Measurements from ENCODE around the gene KCNMB4. TPM values are rescaled to one million over a fixed set of nuclear protein-coding genes. Genes with fewer than 3 reads are reported as not detected.

The KCNMB4 gene
- total RNA-seq, 6 experiments from 2014 or later, result 0.25 to 1.3 (median 0.57) TPM

DNA sequence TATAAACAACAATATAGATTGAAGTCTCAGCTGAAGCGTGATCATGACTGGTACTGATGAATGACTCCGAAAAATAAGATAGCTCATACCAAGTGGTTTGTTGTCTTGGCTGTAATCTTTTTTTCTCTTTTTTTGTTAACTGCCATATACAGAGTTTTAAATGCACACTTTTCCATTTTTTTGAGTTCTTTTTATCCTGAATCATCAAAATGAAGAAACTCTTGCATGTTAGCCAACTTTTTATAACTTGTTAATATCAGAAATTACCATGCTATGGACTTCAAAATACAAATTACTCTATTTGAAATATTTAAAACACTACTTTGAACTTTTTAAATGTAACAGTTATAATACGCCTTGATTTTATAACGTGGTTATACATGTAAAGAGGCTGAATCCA lies 10.1 kb upstream of the KCNMB4 start:
- 96% methylated on average over 4 of the region's 4 CpGs for WGBS (ENCODE audit: insufficient coverage, low coverage, low lambda C conversion rate, missing lambda C conversion rate)

DNA sequence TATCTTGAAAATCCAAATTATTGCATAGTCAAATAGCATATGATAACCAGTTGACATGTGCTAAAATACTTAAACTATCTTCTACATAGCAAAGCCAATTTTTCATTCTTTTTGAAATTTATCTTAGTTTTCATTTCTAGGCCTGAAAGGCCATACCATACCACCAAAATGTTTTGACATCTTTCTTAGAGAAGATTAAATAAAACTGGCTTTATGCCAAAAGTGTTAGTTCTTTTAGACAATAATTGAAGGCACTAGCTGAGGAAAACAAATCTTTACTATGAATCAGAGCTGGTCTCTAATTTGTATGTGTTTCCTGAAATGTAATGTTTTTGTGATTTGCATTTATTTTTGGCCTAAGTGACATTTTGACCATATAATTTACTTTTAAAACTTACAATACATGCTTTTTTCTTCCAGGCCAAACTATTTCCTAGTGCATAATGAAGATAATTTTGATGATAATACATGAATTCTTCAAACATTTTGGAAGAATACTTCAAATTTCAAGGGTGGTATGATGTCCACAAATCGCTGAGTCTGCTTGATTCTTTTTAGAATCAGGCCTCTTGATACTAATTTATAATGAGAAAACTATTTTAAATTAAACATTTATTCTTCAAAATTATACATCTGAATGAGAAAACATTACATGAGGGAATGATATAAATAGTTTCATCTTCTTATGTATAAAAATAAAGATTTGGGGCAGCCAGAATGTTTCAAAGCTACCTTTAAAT lies 6.5 kb upstream of the KCNMB4 start:
- intact Hi-C loops (cut with DNase I), result no loop called here
- peaks cover 0 to 6% of the 10 kb centered on the region in 2 donors for H3K27me3 ChIP-seq
- DNase-seq (no peak), ATAC-seq (no peak)
- TF ChIP-seq POLR2A (IDR thresholded peaks at IDR 0.05), result no peak
- TF ChIP-seq, protein P1, sequence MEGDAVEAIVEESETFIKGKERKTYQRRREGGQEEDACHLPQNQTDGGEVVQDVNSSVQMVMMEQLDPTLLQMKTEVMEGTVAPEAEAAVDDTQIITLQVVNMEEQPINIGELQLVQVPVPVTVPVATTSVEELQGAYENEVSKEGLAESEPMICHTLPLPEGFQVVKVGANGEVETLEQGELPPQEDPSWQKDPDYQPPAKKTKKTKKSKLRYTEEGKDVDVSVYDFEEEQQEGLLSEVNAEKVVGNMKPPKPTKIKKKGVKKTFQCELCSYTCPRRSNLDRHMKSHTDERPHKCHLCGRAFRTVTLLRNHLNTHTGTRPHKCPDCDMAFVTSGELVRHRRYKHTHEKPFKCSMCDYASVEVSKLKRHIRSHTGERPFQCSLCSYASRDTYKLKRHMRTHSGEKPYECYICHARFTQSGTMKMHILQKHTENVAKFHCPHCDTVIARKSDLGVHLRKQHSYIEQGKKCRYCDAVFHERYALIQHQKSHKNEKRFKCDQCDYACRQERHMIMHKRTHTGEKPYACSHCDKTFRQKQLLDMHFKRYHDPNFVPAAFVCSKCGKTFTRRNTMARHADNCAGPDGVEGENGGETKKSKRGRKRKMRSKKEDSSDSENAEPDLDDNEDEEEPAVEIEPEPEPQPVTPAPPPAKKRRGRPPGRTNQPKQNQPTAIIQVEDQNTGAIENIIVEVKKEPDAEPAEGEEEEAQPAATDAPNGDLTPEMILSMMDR (IDR thresholded peaks at IDR 0.05), result no peak
- WGBS (ENCODE audit: insufficient coverage, low coverage, low lambda C conversion rate, missing lambda C conversion rate), result 96% methylated on average over 1 of the region's 1 CpG
- H3K36me3 ChIP-seq, result peaks cover 0 to under 1% (median 0%) of the 10 kb centered on the region in 4 donors
- no peak overlapping the region for H3K4me3 ChIP-seq
- no peak overlapping the region for H3K27ac ChIP-seq
- H3K9me3 ChIP-seq, result no peaks in the 10 kb centered on the region
- H3K4me1 ChIP-seq, result no peaks in the 10 kb centered on the region

More for the DNA sequence above, 10.1 kb upstream of the KCNMB4 start:
- H3K27ac ChIP-seq, result no peak overlapping the region
- no peak for DNase-seq
- no peaks in the 10 kb centered on the region for H3K27me3 ChIP-seq
- no peak overlapping the region for H3K4me3 ChIP-seq
- peaks cover 0 to 16% (median 0%) of the 10 kb centered on the region in 4 donors for H3K36me3 ChIP-seq
- intact Hi-C loops (cut with DNase I), result no loop called here
- no peaks in the 10 kb centered on the region for H3K9me3 ChIP-seq
- TF ChIP-seq POLR2A (IDR thresholded peaks at IDR 0.05), result no peak
- TF ChIP-seq, protein P1 (IDR thresholded peaks at IDR 0.05), result no peak
- no peak for ATAC-seq
- H3K4me1 ChIP-seq, result no peaks in the 10 kb centered on the region

GRCh38 chr12:70360218-70360617 lies 5.9 kb upstream of the KCNMB4 start:
- Histone ChIP-seq H3K27me3 (peaks cover 0 to 11% of the 10 kb centered on the region in 2 donors), H3K4me3 (no peak overlapping the region), H3K36me3 (no peaks in the 10 kb centered on the region), H3K4me1 (peaks cover 0 to 4% (median 0%) of the 10 kb centered on the region in 4 donors), H3K9me3 (no peaks in the 10 kb centered on the region), H3K27ac (no peak overlapping the region)
- intact Hi-C loops (cut with DNase I), result no loop called here
- DNase-seq, result no peak
- ATAC-seq, result no peak
- TF ChIP-seq, protein P1 (IDR thresholded peaks at IDR 0.05), result no peak
- TF ChIP-seq POLR2A (IDR thresholded peaks at IDR 0.05), result no peak

- Histone ChIP-seq H3K27ac (no peak overlapping the region), H3K9me3 (no peaks in the 10 kb centered on the region), H3K36me3 (no peaks in the 10 kb centered on the region), H3K4me1 (peaks cover 0 to 16% (median 2%) of the 10 kb centered on the region in 4 donors), H3K4me3 (peak overlapping the region in 1 of 3 donors; percentile 52), H3K27me3 (peaks cover 0 to 20% of the 10 kb centered on the region in 2 donors)
- ATAC-seq (no peak), DNase-seq (no peak)
- 14% methylated on average over 16 of the region's 16 CpGs for WGBS (ENCODE audit: insufficient coverage, low coverage, low lambda C conversion rate, missing lambda C conversion rate)
- intact Hi-C loops (cut with DNase I), result no loop called here
- no peak for TF ChIP-seq POLR2A (IDR thresholded peaks at IDR 0.05)
- TF ChIP-seq, protein P1 (IDR thresholded peaks at IDR 0.05), result no peak
Measured at GRCh38 chr12:70364695-70365397, 1.2 kb upstream of the KCNMB4 start.

Measured in right lobe of liver (tissue), 6 donors.